ENCODE measurements around the gene NT5C3B. TPM values are rescaled to one million over a fixed set of nuclear protein-coding genes. Genes with fewer than 3 reads are reported as not detected.

NT5C3B gene
- total RNA-seq, 1 donor from 2014 or later = 63.6 TPM

DNA sequence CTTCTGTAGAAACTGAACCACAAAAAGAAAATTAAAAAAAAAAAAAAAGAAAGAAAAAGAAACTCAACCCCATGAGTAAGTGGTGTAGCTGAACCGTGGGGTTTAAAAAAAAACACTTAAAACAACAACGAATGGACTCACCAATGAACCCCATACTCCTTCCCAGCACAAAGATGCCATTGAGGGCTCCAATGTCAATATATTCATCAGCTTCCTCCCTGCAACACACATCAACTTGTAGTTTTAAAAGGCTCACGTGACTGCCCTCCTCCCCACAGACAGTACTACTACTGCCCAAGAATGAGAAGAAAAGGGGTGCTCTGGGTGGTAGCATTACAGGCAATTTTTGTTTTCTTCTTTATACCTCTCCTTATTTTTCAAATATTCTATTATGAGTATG is 32.5 kb upstream of the NT5C3B start:
- Mint-ChIP-seq H3K27me3 (ENCODE audit: unreplicated experiment) (no peaks in the 10 kb centered on the region), H3K36me3 (ENCODE audit: unreplicated experiment) (peaks cover 31% of the 10 kb centered on the region), H3K4me1 (ENCODE audit: unreplicated experiment) (peaks cover 3% of the 10 kb centered on the region), H3K27ac (ENCODE audit: unreplicated experiment) (no peak overlapping the region), H3K9me3 (ENCODE audit: unreplicated experiment) (no peaks in the 10 kb centered on the region), H3K4me3 (ENCODE audit: unreplicated experiment) (no peak overlapping the region)
- TF ChIP-seq, protein P1, sequence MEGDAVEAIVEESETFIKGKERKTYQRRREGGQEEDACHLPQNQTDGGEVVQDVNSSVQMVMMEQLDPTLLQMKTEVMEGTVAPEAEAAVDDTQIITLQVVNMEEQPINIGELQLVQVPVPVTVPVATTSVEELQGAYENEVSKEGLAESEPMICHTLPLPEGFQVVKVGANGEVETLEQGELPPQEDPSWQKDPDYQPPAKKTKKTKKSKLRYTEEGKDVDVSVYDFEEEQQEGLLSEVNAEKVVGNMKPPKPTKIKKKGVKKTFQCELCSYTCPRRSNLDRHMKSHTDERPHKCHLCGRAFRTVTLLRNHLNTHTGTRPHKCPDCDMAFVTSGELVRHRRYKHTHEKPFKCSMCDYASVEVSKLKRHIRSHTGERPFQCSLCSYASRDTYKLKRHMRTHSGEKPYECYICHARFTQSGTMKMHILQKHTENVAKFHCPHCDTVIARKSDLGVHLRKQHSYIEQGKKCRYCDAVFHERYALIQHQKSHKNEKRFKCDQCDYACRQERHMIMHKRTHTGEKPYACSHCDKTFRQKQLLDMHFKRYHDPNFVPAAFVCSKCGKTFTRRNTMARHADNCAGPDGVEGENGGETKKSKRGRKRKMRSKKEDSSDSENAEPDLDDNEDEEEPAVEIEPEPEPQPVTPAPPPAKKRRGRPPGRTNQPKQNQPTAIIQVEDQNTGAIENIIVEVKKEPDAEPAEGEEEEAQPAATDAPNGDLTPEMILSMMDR (IDR thresholded peaks at IDR 0.05) = no peak
- DNase-seq (ENCODE audit: extremely low spot score, unreplicated experiment) = no peak

DNA sequence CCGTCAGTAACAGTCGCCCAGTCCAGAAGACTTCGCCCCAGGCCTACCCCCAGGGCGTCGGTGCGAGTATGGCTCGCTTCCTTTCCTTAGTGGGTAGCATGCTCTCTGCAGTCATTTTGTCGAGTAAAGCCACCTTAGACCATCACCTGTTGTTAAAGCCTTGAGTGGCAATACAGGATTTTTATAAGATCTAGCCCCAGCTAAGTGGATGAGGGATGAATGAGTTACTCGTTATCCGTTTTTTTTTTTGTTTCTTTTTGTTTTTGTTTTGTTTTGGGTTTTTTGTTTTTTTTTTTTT is 29.5 kb upstream of the NT5C3B start:
- Mint-ChIP-seq H3K4me3 (ENCODE audit: unreplicated experiment) (no peak overlapping the region), H3K36me3 (ENCODE audit: unreplicated experiment) (peaks cover 17% of the 10 kb centered on the region), H3K4me1 (ENCODE audit: unreplicated experiment) (peaks cover 9% of the 10 kb centered on the region), H3K27me3 (ENCODE audit: unreplicated experiment) (no peaks in the 10 kb centered on the region), H3K27ac (ENCODE audit: unreplicated experiment) (peak overlapping the region; percentile 71), H3K9me3 (ENCODE audit: unreplicated experiment) (no peaks in the 10 kb centered on the region)
- TF ChIP-seq, protein P1 (IDR thresholded peaks at IDR 0.05) = no peak
- DNase-seq (ENCODE audit: extremely low spot score, unreplicated experiment) = no peak

DNA sequence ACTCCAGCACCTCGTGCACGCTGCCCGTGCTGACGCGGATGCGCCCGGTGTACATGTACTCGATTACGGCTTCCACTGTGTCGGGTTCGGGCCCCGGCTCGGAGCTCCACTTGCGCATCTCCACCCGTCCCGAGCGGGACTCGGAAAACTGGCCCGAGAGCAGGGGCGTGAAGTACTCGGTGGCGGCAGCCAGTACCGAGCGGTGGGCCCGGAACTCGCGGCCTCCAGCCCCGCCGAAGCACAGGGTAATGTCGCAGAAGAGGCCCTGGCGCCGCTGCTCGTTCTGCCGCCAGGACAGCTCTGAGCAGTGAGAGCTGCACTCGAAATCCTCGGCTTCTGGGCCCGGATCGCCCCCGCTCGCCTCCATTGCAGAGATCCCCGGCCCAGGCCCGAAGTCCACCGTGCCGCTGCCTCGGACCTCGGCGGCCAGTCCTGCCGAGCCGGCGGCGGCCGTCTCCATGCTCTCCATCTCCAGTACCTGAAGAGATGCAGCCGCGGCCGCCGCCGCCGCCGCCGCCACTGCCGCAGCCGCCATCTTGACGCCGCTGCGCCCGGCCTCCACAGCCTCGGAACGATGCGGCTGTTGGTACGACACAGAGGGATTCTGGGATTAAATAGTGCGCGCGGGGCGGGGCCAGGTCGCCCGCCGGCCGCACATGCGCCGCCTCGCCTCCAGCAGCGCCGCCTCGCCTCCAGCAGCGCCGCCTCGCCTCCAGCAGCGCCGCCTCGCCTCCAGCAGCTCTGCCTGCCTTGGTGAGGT is 29.0 kb upstream of the NT5C3B start, which contains the start of gene KLHL11:
TSS of gene KLHL11 (minus strand) at position 588 of the 760 bp plus-strand sequence. CDS start at position 535, 53 bp downstream.
- H3K36me3 Mint-ChIP-seq (ENCODE audit: unreplicated experiment) = peaks cover 17% of the 10 kb centered on the region
- H3K27me3 Mint-ChIP-seq (ENCODE audit: unreplicated experiment) = no peaks in the 10 kb centered on the region
- peak within 1 kb of the TSS; percentile 71 for H3K27ac Mint-ChIP-seq (ENCODE audit: unreplicated experiment)
- DNase-seq (ENCODE audit: extremely low spot score, unreplicated experiment) = peak; percentile 96
- H3K4me3 Mint-ChIP-seq (ENCODE audit: unreplicated experiment) = no peak within 1 kb of the TSS
- peaks cover 9% of the 10 kb centered on the region for H3K4me1 Mint-ChIP-seq (ENCODE audit: unreplicated experiment)
- H3K9me3 Mint-ChIP-seq (ENCODE audit: unreplicated experiment) = no peaks in the 10 kb centered on the region
- TF ChIP-seq, protein P1 (IDR thresholded peaks at IDR 0.05) = no peak

DNA sequence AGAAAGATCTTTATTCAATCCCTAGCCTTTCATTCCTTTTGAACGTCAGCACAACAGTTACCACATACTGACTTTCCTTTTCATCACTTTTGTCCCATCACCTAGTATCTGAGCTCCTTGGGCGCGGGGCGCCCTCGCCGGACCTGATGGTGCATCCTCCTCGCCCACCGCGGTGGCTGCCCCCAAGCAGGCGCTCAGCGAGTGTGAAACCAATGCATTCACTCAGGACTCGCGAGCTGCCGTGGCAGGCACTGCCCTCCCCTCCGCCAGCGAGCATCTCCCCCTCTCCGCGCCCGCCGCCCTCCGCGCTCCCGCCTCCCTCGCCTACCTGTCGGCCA is 28.4 kb upstream of the NT5C3B start:
- peaks cover 9% of the 10 kb centered on the region for H3K4me1 Mint-ChIP-seq (ENCODE audit: unreplicated experiment)
- no peaks in the 10 kb centered on the region for H3K27me3 Mint-ChIP-seq (ENCODE audit: unreplicated experiment)
- peaks cover 15% of the 10 kb centered on the region for H3K36me3 Mint-ChIP-seq (ENCODE audit: unreplicated experiment)
- no peaks in the 10 kb centered on the region for H3K9me3 Mint-ChIP-seq (ENCODE audit: unreplicated experiment)
- TF ChIP-seq, protein P1 (IDR thresholded peaks at IDR 0.05) = no peak
- no peak overlapping the region for H3K4me3 Mint-ChIP-seq (ENCODE audit: unreplicated experiment)
- no peak overlapping the region for H3K27ac Mint-ChIP-seq (ENCODE audit: unreplicated experiment)
- DNase-seq (ENCODE audit: extremely low spot score, unreplicated experiment) = peak; percentile 86

DNA sequence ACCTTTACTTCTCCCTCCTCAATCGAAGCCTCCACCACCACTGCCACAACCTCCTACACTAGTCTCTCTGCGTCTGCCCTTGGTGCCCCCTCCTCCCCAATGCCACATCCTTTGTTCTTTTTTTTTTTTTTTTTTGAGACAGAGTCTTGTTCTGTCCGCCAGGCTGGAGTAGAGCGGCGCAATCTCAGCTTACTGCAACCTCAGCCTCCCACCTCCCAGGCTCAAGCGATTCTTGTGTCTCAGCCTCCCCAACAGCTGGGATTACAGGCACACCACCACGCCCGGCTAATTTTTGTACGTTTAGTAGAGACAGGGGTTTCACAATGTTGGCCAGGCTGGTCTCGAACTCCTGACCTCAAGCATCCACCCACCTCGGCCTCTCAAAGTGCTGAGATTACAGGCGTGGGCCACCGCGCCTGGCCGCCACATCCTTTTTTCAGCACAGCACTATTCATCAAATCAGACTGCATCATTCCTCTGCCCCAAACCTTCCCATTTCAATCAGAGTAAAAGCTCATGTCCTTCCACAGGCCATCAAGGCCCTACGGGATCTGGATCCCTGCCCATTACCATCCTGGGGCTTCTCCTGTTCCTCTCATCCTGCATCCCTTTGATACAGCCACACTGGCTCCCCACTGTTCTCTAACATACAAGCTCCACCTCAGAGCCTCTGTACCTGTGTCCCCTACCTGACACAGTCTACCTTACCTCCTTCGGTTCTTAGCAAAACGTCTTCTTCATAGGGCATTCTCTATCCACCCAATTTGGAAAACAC is 27.2 kb upstream of the NT5C3B start:
- TF ChIP-seq, protein P1 (IDR thresholded peaks at IDR 0.05) = no peak
- Mint-ChIP-seq H3K9me3 (ENCODE audit: unreplicated experiment) (no peaks in the 10 kb centered on the region), H3K36me3 (ENCODE audit: unreplicated experiment) (peaks cover 8% of the 10 kb centered on the region), H3K4me3 (ENCODE audit: unreplicated experiment) (no peak overlapping the region), H3K4me1 (ENCODE audit: unreplicated experiment) (peaks cover 9% of the 10 kb centered on the region), H3K27me3 (ENCODE audit: unreplicated experiment) (no peaks in the 10 kb centered on the region), H3K27ac (ENCODE audit: unreplicated experiment) (no peak overlapping the region)
- no peak for DNase-seq (ENCODE audit: extremely low spot score, unreplicated experiment)
